GM13977 (cell line): ENCODE results near the gene ZNF493.

Experiments used
- DNase-seq: peaks from one replicate; pipeline ENCODE4 v3.0.0; 2012; ENCODE audit warnings: low spot score
- in situ Hi-C: fragments of 300-500 bp; cut with MboI; formaldehyde crosslinking; loops from one replicate; pipeline ENCODE4 v1.12.0; 2022; ENCODE audit warnings: low sequenced_read_pairs, low pct_unique_long_range_greater_than_20kb, mixed read lengths, inconsistent platforms; ENCODE audit not compliant: unreplicated experiment
- TF ChIP-seq, protein P1 (sequence below): IDR thresholded peaks from 2 replicates; pipeline ENCODE4 v1.5.1; 2012; ENCODE audit warnings: mild to moderate bottlenecking, control low read depth; ENCODE audit not compliant: insufficient read depth; ENCODE audit errors: extremely low read depth, missing control alignments

Gene ZNF493

DNA sequence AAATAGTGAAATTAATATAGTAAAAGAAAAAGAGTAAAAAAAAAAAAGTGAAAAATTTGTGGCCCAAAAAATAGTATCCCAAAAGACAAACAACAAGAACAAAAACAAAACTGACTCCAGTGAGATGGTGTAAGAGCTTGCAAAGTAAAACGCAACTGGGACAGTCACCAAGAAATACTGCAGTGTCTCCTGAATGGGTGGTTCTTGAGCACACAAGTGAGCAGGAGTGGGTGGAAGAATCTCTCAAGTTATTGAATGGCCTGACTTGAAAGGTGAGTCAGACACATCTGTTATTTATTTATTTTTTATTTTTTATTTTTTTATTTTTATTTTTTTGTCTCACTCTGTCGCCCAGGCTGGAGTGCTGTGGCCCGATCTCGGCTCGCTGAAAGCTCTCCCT lies 1.9 kb downstream of the ZNF493 start:
- DNase-seq = no peak
- TF ChIP-seq, protein P1, sequence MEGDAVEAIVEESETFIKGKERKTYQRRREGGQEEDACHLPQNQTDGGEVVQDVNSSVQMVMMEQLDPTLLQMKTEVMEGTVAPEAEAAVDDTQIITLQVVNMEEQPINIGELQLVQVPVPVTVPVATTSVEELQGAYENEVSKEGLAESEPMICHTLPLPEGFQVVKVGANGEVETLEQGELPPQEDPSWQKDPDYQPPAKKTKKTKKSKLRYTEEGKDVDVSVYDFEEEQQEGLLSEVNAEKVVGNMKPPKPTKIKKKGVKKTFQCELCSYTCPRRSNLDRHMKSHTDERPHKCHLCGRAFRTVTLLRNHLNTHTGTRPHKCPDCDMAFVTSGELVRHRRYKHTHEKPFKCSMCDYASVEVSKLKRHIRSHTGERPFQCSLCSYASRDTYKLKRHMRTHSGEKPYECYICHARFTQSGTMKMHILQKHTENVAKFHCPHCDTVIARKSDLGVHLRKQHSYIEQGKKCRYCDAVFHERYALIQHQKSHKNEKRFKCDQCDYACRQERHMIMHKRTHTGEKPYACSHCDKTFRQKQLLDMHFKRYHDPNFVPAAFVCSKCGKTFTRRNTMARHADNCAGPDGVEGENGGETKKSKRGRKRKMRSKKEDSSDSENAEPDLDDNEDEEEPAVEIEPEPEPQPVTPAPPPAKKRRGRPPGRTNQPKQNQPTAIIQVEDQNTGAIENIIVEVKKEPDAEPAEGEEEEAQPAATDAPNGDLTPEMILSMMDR = no peak
- in situ Hi-C loops = no loop called here

DNA sequence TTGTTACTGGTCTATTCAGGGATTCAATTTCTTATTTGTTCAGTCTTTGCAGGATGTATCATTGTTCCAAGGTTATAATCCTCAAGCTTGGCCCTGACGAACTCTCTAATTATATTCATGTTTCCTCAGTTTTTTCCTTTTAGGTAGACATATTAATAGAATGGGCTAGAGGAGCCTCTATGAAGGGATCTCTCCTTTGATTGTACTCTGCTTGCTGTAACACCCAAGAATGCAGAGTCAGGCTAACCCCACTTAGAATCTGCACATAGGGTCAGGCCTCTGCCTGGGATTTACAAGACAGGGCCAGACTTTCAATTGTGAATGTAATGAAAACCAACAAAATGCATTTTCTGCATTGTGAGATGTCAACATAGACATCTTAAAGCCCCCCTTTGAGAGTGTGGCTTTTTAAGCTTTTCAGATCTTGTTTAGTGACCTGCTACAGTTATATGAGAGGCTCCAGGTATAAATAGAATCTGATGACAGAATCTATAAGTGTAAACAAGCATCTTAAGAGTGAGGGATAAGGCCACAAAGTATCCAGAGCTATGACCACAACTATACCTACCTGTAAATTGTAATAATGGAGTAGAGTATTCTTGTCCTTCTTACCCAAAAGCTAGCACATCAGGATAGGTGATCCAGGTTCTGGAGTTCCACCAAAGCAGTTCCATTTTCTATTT lies 5.5 kb downstream of the ZNF493 start:
- TF ChIP-seq, protein P1 = no peak
- no peak for DNase-seq
- in situ Hi-C loops = no loop called here

DNA sequence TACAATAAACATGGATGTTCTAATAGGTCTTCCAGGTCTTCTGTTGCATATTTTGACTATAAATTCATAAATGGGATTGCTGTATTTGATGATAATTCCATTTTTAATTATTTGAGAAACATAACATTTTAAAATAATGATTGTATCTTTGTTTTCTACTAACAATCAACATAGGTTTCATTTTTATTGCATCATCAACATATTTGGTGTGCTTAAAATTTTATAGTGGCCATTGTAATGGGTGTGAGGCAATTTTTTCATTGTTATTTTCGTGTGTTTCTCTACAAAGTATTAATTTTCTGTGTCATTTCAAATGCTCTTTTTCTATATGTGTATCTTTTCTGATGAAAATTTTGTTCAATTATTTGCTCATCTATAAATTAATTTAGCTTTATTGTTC lies 13.2 kb downstream of the ZNF493 start:
- in situ Hi-C loops = no loop called here
- no peak for DNase-seq
- TF ChIP-seq, protein P1 = no peak

DNA sequence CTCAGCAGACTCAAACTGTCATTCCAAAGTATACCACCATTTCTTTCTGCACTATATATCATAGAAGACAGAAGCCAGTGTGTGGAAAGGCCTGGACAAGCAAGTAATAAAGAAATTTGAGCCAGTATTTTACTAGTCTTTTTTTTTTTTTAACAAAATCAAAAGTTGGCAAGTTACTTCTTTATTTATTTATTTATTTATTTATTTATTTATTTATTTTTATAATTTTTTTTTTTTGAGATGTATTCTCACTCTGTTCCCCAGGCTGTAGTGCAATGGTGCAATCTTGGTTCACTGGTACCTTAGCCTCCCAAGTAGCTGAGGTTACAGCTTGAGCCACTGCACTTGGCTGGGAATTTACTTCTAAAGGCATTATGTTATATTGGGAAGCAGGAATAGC lies 25.3 kb downstream of the ZNF493 start:
- TF ChIP-seq, protein P1 = no peak
- in situ Hi-C loops = no loop called here
- no peak for DNase-seq

DNA sequence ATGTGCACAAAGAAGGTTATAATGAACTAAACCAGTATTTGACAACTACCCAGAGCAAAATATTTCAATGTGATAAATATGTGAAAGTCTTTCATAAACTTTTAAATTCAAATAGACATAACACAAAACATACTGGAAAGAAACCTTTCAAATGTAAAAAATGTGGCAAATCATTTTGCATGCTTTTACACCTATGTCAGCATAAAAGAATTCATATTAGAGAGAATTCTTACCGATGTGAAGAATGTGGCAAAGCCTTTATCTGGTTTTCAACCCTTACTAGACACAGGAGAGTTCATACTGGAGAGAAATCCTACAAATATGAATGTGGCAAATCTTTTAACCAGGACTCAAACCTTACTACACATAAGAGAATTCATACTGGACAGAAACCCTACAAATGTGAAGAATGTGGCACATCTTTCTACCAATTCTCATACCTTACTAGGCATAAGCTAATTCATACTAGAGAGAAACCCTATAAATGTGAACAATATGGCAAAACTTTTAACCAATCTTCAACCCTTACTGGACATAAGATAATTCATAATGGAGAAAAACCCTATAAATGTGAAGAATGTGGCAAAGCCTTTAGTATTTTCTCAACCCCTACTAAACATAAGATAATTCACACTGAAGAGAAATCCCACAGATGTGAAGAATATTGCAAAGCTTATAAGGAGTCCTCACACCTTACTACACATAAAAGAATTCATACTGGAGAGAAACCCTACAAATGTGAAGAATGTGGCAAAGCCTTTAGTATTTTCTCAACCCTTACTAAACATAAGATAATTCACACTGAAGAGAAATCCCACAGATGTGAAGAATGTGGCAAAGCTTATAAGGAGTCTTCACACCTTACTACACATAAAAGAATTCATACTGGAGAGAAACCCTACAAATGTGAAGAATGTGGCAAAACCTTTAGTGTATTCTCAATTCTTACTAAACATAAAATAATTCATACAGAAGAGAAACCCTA lies 26.4 kb downstream of the ZNF493 start:
- TF ChIP-seq, protein P1 = no peak
- DNase-seq = no peak
- in situ Hi-C loops = no loop called here

DNA sequence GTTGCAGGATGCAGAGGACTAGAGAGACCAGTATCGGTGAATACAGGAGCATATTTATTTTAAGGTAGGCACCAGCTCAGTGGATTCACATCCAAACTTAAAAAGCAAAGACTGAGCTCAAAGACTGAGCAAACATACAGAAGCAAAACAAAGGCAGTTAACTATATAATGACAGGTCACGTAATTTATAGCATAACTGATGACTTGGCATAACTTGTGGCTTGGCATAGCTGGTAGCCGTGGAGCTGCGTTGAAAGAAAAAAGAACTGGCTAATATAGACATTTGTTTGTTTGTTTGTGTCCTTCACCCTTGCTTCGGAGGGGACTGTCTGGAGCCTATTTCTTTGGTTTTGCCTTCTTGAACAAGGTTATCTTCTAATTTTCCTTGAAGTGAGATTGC lies 33.7 kb downstream of the ZNF493 start:
- in situ Hi-C loops = no loop called here
- DNase-seq = no peak
- TF ChIP-seq, protein P1 = no peak
